HG02642 (cell line): ENCODE data around the gene USP7.
"Not testable (repeated sequence)": the region's sequence is repeated elsewhere in the genome, so short reads cannot be mapped to it uniquely, and the experiment has no call there.

ENCODE experiments used
- ATAC-seq: cut with Tn5 transposase; IDR thresholded peaks from one replicate; pipeline ENCODE4 v1.9.1; 2021; ENCODE audit warnings: mild to moderate bottlenecking; ENCODE audit not compliant: unreplicated experiment, poor library complexity

Gene USP7

DNA sequence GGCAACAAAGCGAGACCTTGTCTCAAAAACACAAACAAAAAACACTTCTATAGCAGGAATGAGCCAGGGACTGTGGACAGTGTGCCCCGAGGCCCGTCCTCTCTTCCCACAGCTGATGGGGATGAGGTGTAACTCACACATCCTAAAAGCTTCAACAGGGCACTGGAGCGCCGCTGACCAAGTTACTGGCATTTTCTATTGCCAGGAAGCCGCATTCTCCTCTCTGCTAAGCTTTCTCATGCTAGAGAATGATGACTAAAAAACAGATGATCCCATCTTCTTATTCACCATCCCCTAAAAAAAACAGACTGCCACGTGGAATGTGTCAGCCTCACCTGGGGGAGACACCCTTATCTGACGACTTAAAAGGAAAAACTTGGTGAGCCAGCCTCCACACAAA is 111.2 kb downstream of the USP7 start:
- no peak for ATAC-seq

DNA sequence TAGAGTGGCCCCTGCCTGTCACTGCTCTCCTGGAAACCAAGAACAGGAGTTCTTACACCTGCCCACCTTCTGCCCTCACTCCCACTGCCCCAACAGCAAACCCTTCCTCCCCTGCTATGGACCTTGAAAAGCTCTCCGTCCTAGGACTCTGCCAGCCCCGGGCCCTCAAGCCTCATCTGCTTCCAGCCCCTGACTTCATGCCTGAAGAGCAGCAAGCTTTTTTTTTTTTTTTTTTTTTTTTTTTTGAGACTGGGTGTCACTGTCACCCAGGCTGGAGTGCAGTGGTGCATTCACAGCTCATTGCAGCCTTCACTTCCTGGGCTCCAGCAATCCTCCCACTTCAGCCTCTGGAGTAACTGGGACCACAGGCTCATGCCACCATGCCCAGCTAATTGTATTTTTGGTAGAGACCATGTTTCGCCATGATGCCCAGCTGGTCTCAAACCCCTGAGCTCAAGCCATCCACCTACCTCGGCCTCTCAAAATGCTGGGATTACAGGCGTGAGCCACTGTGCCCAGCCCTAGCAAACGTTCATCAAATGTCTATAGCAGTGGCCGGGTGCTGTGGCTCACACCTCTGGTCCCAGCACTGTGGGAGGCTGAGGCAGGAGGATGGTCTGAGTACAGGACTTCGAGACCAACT is 111.8 kb downstream of the USP7 start:
- no peak for ATAC-seq

DNA sequence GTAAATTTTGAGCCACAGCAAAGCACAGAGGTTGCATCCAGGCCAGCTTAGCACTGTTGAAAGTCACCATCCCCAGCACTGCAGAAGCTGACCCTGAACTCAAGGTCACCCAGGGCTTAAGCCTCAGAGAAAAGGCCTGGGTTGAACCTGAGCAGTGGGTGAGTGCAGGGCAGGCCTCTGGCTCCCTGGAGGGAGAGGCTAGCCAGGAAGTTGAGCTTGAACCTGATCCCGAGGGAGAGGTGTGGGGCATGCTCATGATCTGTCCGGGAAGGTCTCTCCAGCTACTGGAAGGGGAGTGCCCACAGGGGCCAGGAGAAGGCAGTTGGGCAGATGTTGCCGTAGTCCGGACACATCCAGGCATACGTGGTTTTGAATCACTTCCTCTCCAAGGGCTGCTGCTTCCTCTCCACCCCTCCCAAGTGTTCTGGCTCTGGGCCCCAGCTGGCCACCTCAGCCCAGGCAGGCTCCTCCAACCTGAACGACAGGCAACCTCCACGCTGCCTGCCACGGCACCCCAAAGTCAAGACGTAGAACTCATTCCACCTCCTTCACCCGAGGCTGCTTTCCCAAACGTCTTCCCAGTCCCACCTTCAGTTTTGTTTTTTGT is 113.3 kb downstream of the USP7 start:
- no peak for ATAC-seq

DNA sequence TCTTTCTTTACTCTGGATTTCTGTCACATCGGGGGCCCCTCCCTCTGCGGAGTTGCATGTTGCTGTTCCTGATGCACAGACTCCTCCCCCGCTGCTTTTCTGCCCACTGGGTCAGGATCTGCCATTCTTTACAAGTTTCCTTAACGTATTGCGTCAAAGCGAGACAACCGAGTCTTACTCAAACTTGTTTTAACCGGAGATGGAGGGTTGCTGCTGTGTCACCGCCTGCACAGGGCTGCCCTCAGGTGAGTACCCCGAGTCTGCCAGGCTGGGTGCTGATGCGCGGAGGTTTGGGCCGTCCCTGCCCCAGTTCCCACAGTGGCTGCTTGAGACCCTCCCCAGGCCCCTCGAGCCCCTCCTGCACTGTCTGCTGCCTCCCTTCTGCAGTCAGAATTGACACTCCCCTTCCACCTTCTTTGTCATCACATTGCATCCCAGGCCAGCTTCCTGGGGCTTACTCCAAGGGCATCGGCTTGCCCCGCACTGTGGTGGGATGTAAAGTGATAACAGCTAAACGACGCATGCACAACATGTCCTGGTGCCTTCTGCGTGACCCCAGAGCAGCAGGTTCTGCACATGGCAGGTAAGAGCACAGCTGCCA is 114.2 kb downstream of the USP7 start:
- no peak for ATAC-seq

DNA sequence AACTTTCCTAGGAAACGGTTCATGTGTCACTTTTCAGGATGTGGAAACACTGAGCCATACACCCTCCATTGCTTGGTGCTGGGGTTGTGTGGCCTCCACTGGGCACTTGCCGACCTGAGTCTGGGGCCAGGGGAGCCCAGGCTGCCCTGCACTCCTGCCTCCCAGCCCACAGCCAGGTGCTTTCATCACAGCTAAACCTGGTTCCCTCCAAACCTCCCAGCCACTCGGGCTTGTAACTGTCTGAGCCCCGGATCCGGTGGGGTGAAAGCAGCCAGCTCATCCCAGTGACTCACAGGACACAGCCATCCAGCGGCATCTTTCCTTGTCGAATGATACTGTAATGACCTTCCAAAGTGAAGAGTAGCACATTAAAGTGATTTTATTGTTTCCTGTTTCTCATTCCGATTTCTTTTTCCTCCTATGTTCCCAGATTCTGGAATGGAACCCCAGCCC is 114.7 kb downstream of the USP7 start:
- ATAC-seq: no peak

DNA sequence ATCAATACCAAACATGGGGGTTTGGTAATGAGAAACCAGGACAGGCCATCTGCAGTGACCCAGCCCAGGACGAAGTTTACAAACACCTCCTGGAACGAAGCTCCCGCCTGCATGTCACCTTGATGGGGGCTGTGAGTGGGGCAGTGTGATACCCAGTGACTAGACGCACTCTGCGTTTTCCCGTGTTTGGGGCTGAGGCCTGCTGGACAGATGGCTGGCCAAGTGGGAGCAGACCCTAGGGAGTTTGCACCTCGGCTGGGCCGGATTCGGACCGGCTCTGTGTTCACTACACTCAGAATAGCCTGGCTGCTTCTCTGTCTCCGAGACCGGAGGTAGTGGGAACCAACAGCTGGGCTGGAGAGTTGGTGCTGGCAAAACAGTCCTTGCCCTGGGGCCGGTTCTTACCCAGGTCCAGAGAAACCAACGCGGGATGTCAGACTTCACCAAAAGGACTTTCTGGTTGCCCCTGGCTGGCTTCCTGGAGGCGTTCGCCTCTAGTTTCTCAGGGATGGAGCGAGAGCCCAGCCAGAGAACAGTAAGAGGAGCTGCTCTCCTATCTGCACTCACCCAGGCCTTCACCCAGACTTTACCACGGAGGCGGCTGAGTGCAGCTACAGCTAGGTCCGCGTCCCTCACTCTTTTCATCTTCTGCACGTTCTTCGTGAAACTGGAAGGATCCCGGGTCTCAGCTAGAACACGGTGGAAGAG is 115.3 kb downstream of the USP7 start:
- no peak for ATAC-seq

GRCh38 chr16:8847623-8848022 is 116.1 kb downstream of the USP7 start:
- no peak for ATAC-seq

DNA sequence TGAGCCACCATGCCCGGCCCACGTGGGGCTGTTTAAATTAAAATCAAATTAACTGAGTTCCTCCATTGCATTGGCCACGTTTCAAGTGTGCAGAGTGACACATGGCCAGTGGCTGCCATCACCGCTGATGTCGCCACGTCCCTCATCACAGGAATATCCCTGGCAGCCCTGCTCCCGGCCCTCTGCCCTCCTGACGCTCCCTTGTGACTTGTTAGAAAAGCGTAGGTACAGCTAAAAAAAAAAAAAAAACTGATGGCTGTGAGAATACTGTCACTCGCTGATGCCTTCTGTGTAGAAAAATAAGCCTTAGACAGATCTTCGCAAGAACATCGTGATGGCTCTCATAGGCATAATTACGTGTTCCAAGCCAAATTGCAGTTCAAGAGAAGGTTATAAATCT is 116.6 kb downstream of the USP7 start:
- no peak for ATAC-seq

- ATAC-seq: no peak
Measured at GRCh38 chr16:8846401-8846932, 117.2 kb downstream of the USP7 start.

DNA sequence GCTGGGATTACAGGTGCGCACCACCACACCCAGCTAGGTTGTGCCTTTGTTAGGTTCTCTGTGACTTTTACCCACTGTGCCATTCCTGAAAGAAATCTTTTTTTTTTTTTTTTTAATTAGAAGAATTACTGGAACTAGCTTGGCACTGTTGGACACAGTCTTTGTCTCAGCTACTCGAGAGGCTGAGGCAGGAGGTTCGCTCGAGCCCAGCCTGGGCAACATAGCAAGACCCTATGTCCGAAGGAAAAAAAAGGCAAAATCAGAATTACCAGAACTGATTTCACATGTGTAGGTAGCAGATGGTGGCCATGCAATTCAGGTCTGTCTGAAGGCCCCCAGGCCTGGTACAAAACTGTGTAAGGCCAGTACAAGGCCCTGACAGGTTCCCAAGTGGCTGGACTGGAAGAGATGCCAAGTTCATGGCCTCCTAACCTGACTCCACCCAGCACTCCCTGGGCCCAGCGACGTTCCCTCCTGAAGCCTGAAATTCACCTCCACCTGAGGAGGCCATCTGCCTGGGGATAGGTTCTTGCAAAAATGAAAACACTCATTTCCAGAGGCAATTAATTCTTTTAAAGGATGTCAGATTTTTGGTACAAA is 117.9 kb downstream of the USP7 start:
- ATAC-seq: no peak

DNA sequence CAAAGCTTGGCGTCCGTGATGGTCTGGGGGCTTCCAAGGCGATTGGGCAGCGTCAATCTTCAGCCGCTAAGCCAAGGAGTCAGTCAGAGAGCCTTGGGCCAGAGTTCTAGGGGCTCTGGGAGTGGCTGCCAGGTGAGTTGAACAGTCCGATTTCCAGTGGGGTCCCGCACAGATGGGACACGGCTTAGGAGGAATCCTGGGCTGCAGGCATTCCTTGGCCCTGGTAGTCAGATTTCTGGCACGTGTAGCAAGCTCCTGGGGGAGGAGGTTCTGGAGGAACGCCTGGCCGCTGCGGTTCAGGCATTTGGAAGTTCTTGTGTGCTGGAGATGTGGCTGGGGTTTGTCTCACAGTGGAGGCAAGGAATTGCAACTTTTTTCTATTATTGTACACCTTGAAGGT is 120.4 kb downstream of the USP7 start:
- not testable (repeated sequence) for ATAC-seq
